Vagina (tissue), 2 donors: Measurements from ENCODE around the gene MAGEA2.

Experiments used
- POLR2A ChIP-seq, 2 donors: fragments of 450-650 bp; IDR thresholded peaks; one replicate each; pipeline ENCODE4 v1.6.1; 2017; ENCODE audit warnings: antibody characterized with exemption in 2 of 2, mild to moderate bottlenecking in 2 of 2, moderate library complexity in 2 of 2
- POLR2AphosphoS5 ChIP-seq, 2 donors: sonication (generic); formaldehyde crosslinking; IDR thresholded peaks; one replicate each; pipeline ENCODE4 v1.9.0; 2017; ENCODE audit warnings: antibody characterized with exemption in 2 of 2, mild to moderate bottlenecking in 2 of 2, low read depth in 1 of 2; ENCODE audit not compliant: insufficient read depth in 1 of 2
- TF ChIP-seq, protein P1 (sequence below), 3 experiments: fragments of 450-650 bp in 2 of 3; fragments of 200-600 bp in 1 of 3; sonication (generic) in 1 of 3; IDR thresholded peaks; one replicate each; pipeline ENCODE4 v1.5.1; 2017 to 2019; ENCODE audit warnings: antibody characterized with exemption in 3 of 3, mild to moderate bottlenecking in 2 of 3, moderate library complexity in 2 of 3

DNA sequence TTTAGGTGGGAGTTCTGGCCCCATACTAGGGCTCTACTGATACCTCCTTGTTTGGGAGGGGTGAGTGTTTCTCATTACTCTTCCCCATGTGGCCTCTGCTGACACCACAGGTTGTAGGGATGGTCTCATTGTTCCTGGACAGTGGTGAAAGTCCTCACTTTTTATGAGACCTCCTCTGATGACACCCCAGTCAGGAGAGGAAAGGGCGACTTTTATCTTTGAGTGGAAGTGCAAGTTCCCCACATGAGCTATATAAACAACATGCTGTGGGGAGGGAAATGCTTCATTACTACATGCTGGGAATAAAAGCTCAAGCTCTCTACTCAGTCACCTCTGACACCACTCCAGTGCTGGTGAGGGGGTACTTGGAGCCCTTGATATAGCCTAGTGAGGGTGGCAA lies 45.3 kb upstream of the MAGEA2 start:
- TF ChIP-seq, protein P1, sequence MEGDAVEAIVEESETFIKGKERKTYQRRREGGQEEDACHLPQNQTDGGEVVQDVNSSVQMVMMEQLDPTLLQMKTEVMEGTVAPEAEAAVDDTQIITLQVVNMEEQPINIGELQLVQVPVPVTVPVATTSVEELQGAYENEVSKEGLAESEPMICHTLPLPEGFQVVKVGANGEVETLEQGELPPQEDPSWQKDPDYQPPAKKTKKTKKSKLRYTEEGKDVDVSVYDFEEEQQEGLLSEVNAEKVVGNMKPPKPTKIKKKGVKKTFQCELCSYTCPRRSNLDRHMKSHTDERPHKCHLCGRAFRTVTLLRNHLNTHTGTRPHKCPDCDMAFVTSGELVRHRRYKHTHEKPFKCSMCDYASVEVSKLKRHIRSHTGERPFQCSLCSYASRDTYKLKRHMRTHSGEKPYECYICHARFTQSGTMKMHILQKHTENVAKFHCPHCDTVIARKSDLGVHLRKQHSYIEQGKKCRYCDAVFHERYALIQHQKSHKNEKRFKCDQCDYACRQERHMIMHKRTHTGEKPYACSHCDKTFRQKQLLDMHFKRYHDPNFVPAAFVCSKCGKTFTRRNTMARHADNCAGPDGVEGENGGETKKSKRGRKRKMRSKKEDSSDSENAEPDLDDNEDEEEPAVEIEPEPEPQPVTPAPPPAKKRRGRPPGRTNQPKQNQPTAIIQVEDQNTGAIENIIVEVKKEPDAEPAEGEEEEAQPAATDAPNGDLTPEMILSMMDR (IDR thresholded peaks at IDR 0.05): no peak
- no peak for TF ChIP-seq POLR2A (IDR thresholded peaks at IDR 0.05)
- TF ChIP-seq POLR2AphosphoS5 (IDR thresholded peaks at IDR 0.05; ENCODE audit: insufficient read depth in 1 of 2, low read depth in 1 of 2): no peak
